HepG2 (cell line): ENCODE measurements around the gene PHKB. TPM values are rescaled to one million over a fixed set of nuclear protein-coding genes. Genes with fewer than 3 reads are reported as not detected.

Experiments
- GABPA ChIP-seq, 2 experiments: IDR thresholded peaks; 2 replicates each; pipeline ENCODE4 v1.6.1; 2011 to 2016; ENCODE audit warnings: low read depth in 2 of 2, low read length in 1 of 2, missing biosample characterization in 1 of 2, missing genetic modification characterization in 1 of 2
- GTF2F1 ChIP-seq: fragments of 150-350 bp; IDR thresholded peaks from 2 replicates; pipeline ENCODE4 v1.6.1; 2014; ENCODE audit warnings: low read length
- HDAC1 ChIP-seq: sonication (generic); formaldehyde crosslinking; IDR thresholded peaks from 2 replicates; pipeline ENCODE4 v1.5.1; 2020; ENCODE audit warnings: mild to moderate bottlenecking, missing genetic modification reagents
- MAZ ChIP-seq, 2 experiments: sonication (generic) in 1 of 2; formaldehyde crosslinking in 1 of 2; IDR thresholded peaks; 2 replicates each; pipeline versions ENCODE4 v1.5.0 to v1.6.1; 2012 to 2020; ENCODE audit warnings: low read depth in 2 of 2, mild to moderate bottlenecking in 2 of 2, borderline replicate concordance in 1 of 2, improper control_type of control experiment in 1 of 2, low read length in 1 of 2, missing genetic modification reagents in 1 of 2, moderate library complexity in 1 of 2
- MEIS1 ChIP-seq: sonication (generic); formaldehyde crosslinking; IDR thresholded peaks from 2 replicates; pipeline ENCODE4 v1.9.0; 2021; ENCODE audit warnings: mild to moderate bottlenecking, missing genetic modification reagents, moderate library complexity, borderline replicate concordance
- MLXIP ChIP-seq: sonication (generic); formaldehyde crosslinking; IDR thresholded peaks from 2 replicates; pipeline ENCODE4 v1.9.0; 2021; ENCODE audit warnings: missing genetic modification reagents, borderline replicate concordance
- MTA3 ChIP-seq: sonication (generic); formaldehyde crosslinking; IDR thresholded peaks from 2 replicates; pipeline ENCODE4 v1.4.0; 2020; ENCODE audit warnings: missing genetic modification reagents
- MYPOP ChIP-seq: sonication (generic); formaldehyde crosslinking; IDR thresholded peaks from 2 replicates; pipeline ENCODE4 v1.8.1; 2023; ENCODE audit warnings: mild to moderate bottlenecking, moderate library complexity, missing genetic modification reagents
- PHF20 ChIP-seq: sonication (generic); formaldehyde crosslinking; IDR thresholded peaks from 2 replicates; pipeline ENCODE4 v1.5.0; 2020; ENCODE audit warnings: mild to moderate bottlenecking, missing genetic modification reagents
- POLR2G ChIP-seq: fragments of 200-400 bp; formaldehyde crosslinking; IDR thresholded peaks from 2 replicates; pipeline ENCODE4 v1.6.1; 2018; ENCODE audit warnings: mild to moderate bottlenecking, low read depth, low read length, moderate library complexity
- SATB2 ChIP-seq: sonication (generic); formaldehyde crosslinking; IDR thresholded peaks from 2 replicates; pipeline ENCODE4 v1.5.0; 2020; ENCODE audit warnings: missing genetic modification reagents
- SRF ChIP-seq: IDR thresholded peaks from 2 replicates; pipeline ENCODE4 v1.6.1; 2011; ENCODE audit warnings: mild to moderate bottlenecking, low read depth, low read length, moderate library complexity
- ZNF143 ChIP-seq: sonication (generic); formaldehyde crosslinking; IDR thresholded peaks from 2 replicates; pipeline ENCODE4 v1.4.0; 2020; ENCODE audit warnings: missing genetic modification reagents
- ZNF24 ChIP-seq: fragments of 450-650 bp; IDR thresholded peaks from 2 replicates; pipeline ENCODE4 v1.6.1; 2017; ENCODE audit warnings: antibody characterized with exemption, mild to moderate bottlenecking
- ZNF33A ChIP-seq: sonication (generic); formaldehyde crosslinking; IDR thresholded peaks from 2 replicates; pipeline ENCODE4 v1.5.1; 2020; ENCODE audit warnings: missing genetic modification reagents, mild to moderate bottlenecking, moderate library complexity, borderline replicate concordance
- ZNF460 ChIP-seq: sonication (generic); formaldehyde crosslinking; IDR thresholded peaks from 2 replicates; pipeline ENCODE4 v1.5.1; 2020; ENCODE audit warnings: missing genetic modification reagents, mild to moderate bottlenecking, borderline replicate concordance
- ZNF558 ChIP-seq: sonication (generic); formaldehyde crosslinking; IDR thresholded peaks from 2 replicates; pipeline ENCODE4 v1.9.0; 2022; ENCODE audit warnings: mild to moderate bottlenecking, missing genetic modification reagents, borderline replicate concordance
- ZNF605 ChIP-seq: sonication (generic); formaldehyde crosslinking; IDR thresholded peaks from 2 replicates; pipeline ENCODE4 v1.8.0; 2022; ENCODE audit warnings: mild to moderate bottlenecking, missing genetic modification reagents
- ZNF678 ChIP-seq: sonication (generic); formaldehyde crosslinking; IDR thresholded peaks from 2 replicates; pipeline ENCODE4 v1.4.0; 2020; ENCODE audit warnings: mild to moderate bottlenecking, missing genetic modification reagents
- ZNF776 ChIP-seq: sonication (generic); formaldehyde crosslinking; IDR thresholded peaks from 2 replicates; pipeline ENCODE4 v1.4.0; 2020; ENCODE audit warnings: mild to moderate bottlenecking, missing genetic modification reagents
- polyA plus RNA-seq, 8 experiments: library from polyadenylated mRNA; depleted of rRNA in 3 of 8; stranded (reverse) in 7 of 8; unstranded in 1 of 8; fragments of >200 nt; fragmentation: Illumina TruSeq in 4 of 8; extraction: Trizol in 4 of 8; gene quantifications; 2 replicates each; pipeline versions ENCODE4 v1.2.1 to v1.2.3, GENCODE V29; 2011 to 2016; ENCODE audit warnings: low read depth in 4 of 8, missing spikeins in 1 of 8, mixed read lengths in 1 of 8; ENCODE audit not compliant: insufficient read depth in 1 of 8
- total RNA-seq, 5 experiments: library from RNA; depleted of rRNA; stranded (reverse); fragments of >200 nt; fragmentation: Illumina TruSeq; extraction: Trizol; gene quantifications; 2 replicates each; pipeline ENCODE4 v1.2.3, GENCODE V29; 2016; ENCODE audit warnings: low read depth in 1 of 5
- TF ChIP-seq, protein P1 (sequence below): sonication (generic); formaldehyde crosslinking; IDR thresholded peaks from 2 replicates; pipeline ENCODE4 v1.5.0; 2020; ENCODE audit warnings: mild to moderate bottlenecking, missing genetic modification reagents
- TF ChIP-seq, protein P2 (sequence below), 2 experiments: sonication (generic) in 1 of 2; formaldehyde crosslinking in 1 of 2; IDR thresholded peaks; 2 replicates each; pipeline versions ENCODE4 v1.4.0 to v1.6.1; 2018 to 2020; ENCODE audit warnings: missing genetic modification reagents in 2 of 2, borderline replicate concordance in 1 of 2, low read depth in 1 of 2, mild to moderate bottlenecking in 1 of 2, missing biosample characterization in 1 of 2

PHKB gene
- total and polyA plus RNA-seq, 2 of the 13 experiments (the other 11 are each of a cell fraction or from before 2014, with no cell fraction given), result 66.0 to 80.8 TPM

DNA sequence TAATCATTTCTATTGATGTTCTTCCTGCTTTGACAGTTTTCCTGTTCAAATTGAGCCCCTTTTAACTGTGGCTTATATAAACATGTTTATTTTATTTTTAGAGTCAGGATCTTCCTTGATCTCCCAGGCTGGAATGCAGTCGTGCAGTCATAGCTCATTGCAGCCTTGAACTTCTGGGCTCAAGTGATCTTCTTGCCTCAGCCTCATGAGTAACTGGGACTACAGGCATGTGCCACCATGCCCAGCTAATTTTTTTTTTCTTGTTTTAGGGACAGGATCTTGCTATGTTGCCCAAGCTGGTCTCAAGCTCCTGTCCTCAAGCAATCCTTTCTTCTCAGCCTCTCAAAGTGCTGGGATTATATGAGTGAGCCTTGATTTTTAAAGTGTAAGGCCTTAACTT lies 14.7 kb downstream of the PHKB start (continued):
- TF ChIP-seq GABPA (IDR thresholded peaks at IDR 0.05; ENCODE audit: low read depth, low read length) (no peak), GABPA (CRISPR knock-in tag; IDR thresholded peaks at IDR 0.05; ENCODE audit: low read depth) (peak; percentile 40; the same call in 1 of the 2 replicates), ZNF33A (no peak), SRF (no peak), MTA3 (CRISPR knock-in tag) (no peak), MLXIP (CRISPR knock-in tag) (no peak), MEIS1 (CRISPR knock-in tag) (no peak), ZNF24 (0 out of 2 replicates have a peak, but pooled peaks have one; percentile 16), PHF20 (no peak), ZNF678 (no peak), GTF2F1 (no peak), HDAC1 (CRISPR knock-in tag) (peak; percentile 63; the same call in 1 of the 2 replicates), ZNF776 (no peak), POLR2G (no peak), ZNF460 (CRISPR knock-in tag) (no peak), ZNF143 (CRISPR knock-in tag) (no peak), MYPOP (CRISPR knock-in tag) (no peak), ZNF558 (CRISPR knock-in tag) (no peak), ZNF605 (CRISPR knock-in tag) (no peak), MAZ (IDR thresholded peaks at IDR 0.05; ENCODE audit: borderline replicate concordance, low read depth, low read length) (no peak), MAZ (CRISPR knock-in tag; IDR thresholded peaks at IDR 0.05; ENCODE audit: low read depth) (no peak), SATB2 (CRISPR knock-in tag) (no peak)
- TF ChIP-seq, protein P1, sequence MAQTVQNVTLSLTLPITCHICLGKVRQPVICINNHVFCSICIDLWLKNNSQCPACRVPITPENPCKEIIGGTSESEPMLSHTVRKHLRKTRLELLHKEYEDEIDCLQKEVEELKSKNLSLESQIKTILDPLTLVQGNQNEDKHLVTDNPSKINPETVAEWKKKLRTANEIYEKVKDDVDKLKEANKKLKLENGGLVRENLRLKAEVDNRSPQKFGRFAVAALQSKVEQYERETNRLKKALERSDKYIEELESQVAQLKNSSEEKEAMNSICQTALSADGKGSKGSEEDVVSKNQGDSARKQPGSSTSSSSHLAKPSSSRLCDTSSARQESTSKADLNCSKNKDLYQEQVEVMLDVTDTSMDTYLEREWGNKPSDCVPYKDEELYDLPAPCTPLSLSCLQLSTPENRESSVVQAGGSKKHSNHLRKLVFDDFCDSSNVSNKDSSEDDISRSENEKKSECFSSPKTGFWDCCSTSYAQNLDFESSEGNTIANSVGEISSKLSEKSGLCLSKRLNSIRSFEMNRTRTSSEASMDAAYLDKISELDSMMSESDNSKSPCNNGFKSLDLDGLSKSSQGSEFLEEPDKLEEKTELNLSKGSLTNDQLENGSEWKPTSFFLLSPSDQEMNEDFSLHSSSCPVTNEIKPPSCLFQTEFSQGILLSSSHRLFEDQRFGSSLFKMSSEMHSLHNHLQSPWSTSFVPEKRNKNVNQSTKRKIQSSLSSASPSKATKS (CRISPR knock-in tag), result no peak
- TF ChIP-seq, protein P2, sequence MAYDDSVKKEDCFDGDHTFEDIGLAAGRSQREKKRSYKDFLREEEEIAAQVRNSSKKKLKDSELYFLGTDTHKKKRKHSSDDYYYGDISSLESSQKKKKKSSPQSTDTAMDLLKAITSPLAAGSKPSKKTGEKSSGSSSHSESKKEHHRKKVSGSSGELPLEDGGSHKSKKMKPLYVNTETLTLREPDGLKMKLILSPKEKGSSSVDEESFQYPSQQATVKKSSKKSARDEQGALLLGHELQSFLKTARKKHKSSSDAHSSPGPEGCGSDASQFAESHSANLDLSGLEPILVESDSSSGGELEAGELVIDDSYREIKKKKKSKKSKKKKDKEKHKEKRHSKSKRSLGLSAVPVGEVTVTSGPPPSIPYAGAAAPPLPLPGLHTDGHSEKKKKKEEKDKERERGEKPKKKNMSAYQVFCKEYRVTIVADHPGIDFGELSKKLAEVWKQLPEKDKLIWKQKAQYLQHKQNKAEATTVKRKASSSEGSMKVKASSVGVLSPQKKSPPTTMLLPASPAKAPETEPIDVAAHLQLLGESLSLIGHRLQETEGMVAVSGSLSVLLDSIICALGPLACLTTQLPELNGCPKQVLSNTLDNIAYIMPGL (CRISPR knock-in tag; IDR thresholded peaks at IDR 0.05; ENCODE audit: borderline replicate concordance in 1 of 2, low read depth in 1 of 2), result peak in 1 of 2 experiments; percentile 37; a peak in 1 of 4 replicates
